ENCODE data around the gene OR2AP1.
"Not testable (repeated sequence)": the region's sequence is repeated elsewhere in the genome, so short reads cannot be mapped to it uniquely, and the experiment has no call there.

- TF ChIP-seq, protein P1, sequence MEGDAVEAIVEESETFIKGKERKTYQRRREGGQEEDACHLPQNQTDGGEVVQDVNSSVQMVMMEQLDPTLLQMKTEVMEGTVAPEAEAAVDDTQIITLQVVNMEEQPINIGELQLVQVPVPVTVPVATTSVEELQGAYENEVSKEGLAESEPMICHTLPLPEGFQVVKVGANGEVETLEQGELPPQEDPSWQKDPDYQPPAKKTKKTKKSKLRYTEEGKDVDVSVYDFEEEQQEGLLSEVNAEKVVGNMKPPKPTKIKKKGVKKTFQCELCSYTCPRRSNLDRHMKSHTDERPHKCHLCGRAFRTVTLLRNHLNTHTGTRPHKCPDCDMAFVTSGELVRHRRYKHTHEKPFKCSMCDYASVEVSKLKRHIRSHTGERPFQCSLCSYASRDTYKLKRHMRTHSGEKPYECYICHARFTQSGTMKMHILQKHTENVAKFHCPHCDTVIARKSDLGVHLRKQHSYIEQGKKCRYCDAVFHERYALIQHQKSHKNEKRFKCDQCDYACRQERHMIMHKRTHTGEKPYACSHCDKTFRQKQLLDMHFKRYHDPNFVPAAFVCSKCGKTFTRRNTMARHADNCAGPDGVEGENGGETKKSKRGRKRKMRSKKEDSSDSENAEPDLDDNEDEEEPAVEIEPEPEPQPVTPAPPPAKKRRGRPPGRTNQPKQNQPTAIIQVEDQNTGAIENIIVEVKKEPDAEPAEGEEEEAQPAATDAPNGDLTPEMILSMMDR (IDR thresholded peaks at IDR 0.05), result not testable (repeated sequence)
- TF ChIP-seq POLR2A (IDR thresholded peaks at IDR 0.05), result not testable (repeated sequence)
Observed at GRCh38 chr12:55570060-55570459, 2.2 kb upstream of the OR2AP1 start.

Data from Peyer's patch (tissue), 4 donors.